GM21576 (cell line): ENCODE measurements around the gene MAT2B.
A peak's percentile ranks its signal among the peaks of the same experiment; 100 is the strongest.

Experiments
- ATAC-seq: cut with Tn5 transposase; IDR thresholded peaks from one replicate; pipeline ENCODE4 v1.9.1; 2021; ENCODE audit warnings: mild to moderate bottlenecking, moderate library complexity; ENCODE audit not compliant: unreplicated experiment

Gene MAT2B

DNA sequence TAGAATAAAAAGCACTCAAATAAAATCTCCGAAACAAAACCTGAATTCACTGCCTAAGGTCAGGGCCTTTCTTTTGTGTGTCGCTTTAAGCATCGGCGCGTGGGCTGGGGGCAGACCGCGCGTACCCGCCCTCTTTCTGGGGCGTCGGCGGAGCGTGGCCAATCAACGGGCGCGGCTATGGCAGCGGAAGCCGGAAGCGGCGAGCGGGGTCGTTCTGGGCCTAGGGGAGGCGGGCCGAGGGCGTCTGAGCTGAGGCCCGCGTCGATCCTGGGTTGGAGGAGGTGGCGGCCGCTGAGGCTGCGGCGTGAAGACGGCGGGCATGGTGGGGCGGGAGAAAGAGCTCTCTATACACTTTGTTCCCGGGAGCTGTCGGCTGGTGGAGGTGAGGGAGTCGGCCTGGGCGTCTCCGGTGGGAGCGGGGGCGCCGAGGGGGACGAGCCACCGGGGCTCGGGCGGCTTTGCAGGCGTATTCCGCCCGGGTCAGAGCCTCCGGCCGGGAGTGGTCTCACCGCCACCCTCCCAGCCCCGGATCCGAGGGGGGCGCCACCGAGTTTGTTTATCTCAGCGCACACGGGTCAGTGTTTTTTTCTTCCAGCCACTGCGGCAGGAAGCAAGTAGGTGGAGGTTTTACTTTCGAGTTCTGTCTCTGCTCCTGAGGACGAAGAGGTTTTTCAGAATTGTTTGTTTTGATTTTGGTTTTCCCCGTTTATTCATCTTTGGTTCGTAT is at the start of gene MAT2B:
Gene MAT2B (plus strand): TSS at position 252 of the 727 bp plus-strand sequence. CDS start 68 bp downstream, at position 320.
- ATAC-seq, result peak; percentile 82

DNA sequence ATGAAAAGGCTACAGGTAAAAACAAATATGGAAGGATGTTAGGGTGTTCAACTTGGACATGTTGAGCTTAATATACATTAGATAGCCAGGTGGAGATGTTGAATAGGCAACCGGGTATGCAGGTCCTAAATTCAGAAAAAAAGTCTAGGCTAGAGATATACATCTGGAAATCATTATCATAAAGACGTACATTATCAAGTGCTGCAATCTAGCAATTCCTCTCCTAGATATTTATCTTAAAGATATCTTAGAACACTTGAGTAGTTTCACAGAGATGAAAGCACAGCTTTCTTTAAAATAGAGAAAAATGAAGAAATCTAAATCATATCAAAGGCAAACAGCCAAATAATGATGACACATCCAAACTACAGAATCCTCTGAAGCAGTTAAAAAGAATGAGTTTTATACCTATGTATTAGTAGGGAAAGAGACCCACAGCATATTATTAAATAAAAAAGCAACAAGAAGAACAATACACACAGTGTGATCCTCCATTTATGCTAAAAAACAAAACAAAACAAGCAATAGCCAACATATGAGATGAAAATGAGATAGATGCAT is 49.3 kb upstream of the MAT2B start:
- ATAC-seq, result no peak

DNA sequence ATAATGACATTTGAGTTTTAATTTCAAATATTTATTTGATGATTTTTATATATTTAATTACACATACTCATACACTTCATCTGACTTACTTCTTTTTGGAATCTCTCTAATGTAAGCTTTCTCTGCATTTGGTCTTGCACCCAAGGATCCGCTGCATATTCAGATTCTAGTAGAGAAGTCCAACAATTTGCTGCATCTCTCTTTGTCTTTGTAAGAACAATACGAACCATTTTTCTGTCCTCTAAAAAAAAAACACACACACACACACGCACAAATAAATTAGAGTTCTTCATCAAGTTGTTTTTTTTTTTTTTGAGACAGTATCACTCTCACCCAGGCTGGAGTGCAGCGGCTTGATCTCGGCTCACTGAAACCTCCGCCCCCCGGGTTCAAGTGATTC is 48.6 kb upstream of the MAT2B start:
- no peak for ATAC-seq

DNA sequence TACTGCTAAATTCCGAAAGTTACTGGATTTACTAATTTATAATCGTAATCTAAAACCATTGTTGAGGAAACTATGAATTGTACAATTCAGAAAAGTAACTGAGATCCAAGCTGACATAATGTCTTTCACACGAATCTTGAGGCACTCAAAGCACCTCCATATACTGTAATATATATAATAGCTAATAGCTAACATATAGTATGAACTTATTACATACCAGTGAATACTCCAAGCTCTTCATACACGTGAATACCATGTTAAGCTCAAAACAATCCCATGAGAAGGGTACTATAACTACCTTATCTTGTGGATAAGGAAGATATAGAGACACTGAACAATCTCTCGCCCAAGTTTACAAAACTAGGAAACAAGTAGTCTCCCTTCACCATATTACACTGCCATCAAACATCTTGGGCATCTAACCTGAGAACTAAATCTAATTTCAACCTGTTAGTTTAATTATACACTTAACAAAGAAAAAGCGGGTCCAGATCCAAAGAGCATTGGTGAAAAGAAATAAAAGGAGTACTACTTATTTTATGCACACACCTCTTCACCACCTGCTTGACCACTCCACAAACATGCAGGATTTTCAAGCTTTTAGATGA is 46.5 kb upstream of the MAT2B start:
- ATAC-seq, result no peak

DNA sequence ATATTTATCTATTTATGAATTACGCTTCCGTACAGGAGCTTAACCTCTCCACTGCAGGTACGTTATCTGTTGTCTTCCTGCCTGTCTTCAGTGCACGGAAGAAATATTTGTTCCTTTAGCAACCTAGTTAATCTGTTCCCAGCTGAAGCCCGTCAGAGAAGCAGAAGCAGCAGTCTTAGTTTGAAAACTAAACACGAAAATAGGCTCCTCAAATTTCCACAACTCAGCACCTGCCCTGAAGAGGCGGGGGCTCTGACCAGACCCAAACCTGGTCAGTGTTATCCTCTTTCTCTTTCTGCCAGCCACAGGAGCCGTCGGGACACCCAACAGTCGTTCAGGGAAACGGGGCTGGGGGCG is 46.0 kb upstream of the MAT2B start:
- peak; percentile 6 for ATAC-seq

DNA sequence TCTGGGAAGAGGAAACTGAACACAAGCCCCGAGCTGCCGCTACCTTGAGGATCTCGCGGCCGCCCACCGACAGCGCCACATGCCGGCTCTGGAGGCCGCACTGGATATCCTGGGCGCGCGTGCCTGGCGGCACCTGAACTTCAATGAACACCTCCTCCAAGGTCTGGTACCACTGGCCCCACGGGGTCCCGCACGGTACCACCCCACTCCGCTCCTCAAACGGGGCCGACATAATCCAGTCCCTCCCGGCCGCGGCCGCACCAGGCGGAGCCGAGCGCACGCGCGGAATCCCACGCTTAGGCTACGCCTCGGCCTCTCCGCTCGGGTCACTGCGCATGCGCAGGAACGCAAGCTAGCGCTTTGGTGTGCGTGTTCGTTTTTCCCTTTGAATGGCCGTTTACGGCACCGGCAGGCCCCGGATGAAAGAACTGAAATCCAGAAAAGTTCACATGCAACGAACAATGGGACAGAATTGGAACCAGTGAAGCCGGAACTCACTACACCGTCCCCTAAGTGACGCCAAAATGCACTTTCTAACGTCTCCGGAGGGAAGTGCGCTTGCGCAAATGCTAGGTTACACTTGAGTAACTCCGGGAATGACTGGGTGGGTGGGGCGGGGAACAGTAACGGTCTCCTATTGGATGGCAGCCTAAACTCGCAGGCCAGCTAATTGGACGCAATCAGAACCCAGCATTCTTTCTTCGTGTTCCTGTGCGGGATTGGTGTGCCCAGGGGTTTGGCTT is 45.4 kb upstream of the MAT2B start, which contains the start of gene NUDCD2:
Gene NUDCD2 (minus strand): TSS at position 284 of the 743 bp plus-strand sequence. CDS start 52 bp downstream, at position 232.
- peak; percentile 82 for ATAC-seq

DNA sequence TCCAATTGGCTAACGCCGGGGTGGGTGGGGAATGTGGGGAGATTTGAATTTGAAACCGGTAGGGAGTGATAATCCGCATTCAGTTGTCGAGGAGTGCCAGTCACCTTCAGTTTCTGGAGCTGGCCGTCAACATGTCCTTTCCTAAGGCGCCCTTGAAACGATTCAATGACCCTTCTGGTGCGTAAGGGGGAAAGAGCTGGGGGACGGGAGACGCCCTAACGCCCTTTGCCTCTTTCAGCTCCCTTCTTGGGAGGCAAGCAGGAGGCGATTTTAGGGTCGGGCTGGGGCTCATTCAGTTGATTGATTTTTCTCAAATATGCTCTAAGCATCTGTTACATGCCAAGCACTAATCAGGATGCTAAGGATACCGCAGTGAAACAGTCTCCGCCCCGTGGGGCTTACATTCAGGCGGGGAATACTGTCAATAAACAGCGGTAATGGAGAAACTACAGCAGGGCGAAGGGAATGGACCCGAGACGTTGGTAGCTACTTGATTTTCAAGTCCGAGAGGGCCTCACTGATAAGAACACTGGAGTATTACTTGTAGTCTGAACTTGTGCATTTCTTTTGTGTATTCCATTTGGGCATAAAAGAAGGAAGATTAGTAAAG is 44.8 kb upstream of the MAT2B start, which contains the start of gene HMMR:
Gene HMMR (plus strand): TSS at position 71 of the 610 bp plus-strand sequence. CDS start 61 bp downstream, at position 132.
- ATAC-seq, result no peak

DNA sequence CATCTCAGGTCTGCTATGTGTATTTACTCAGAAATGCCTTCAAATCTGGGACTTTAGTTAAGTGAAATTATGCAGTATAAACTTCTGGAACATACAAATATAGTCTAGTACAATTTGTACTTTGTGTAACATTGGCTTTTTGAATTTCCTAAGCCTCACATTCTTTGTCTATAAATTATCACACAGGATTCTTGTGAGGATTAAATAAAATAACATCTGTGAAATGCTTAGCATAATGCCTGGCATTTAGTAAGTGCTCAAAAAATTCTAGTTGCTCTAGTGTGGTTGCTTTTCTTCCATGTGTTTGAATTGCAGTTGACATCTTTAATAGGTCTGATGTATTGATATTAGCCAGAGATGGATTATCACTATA is 42.4 kb upstream of the MAT2B start:
- no peak for ATAC-seq

DNA sequence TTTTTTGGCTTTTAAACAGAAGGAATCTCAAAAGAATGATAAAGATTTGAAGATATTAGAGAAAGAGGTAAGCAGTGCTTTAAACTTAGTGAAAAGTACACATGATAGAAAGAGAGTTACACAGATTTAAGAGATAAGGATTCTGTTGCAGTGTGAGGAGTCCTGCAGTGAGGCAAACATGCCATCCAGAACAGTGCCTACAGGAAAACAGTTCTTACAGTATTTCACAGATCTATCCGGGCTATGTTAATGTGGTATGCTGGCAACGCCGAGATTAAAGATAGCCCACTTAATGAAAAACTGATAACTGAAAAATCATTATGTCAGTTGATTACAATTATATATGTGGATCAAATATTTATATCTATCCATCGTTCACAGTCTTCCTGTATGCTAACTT is 37.7 kb upstream of the MAT2B start:
- no peak for ATAC-seq

DNA sequence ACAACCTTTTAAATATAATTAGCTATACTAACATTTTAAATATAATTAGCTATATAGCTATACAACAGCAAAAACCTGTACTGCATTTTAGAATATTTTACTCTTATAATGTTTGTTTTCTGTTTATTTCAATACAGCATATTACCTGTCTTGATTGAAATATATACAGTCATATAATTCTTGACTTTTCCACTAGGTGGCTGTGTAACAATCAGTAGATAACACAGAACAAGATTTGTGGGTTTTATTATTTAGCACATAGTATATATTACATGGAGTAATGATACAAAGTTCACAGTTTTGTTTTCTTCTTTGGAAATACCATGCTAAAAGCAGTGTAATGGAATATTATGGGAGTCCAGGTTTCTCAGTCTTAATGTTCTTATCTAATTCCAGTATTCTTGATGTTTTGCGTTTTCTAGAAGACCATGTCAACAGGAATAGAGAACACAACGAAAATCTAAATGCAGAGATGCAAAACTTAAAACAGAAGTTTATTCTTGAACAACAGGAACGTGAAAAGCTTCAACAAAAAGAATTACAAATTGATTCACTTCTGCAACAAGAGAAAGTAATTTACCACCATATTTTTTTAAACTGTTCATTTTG is 31.7 kb upstream of the MAT2B start:
- ATAC-seq, result peak; percentile 92

DNA sequence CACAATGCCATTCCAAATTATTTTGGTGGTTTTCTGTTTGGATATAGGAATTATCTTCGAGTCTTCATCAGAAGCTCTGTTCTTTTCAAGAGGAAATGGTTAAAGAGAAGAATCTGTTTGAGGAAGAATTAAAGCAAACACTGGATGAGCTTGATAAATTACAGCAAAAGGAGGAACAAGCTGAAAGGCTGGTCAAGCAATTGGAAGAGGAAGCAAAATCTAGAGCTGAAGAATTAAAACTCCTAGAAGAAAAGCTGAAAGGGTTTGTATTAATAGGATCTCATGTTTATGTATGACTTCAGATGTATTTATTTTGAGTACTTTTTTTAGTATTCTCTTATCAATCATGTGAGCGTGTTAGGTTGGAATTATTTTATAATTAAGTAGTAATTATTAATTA is 30.0 kb upstream of the MAT2B start:
- no peak for ATAC-seq

DNA sequence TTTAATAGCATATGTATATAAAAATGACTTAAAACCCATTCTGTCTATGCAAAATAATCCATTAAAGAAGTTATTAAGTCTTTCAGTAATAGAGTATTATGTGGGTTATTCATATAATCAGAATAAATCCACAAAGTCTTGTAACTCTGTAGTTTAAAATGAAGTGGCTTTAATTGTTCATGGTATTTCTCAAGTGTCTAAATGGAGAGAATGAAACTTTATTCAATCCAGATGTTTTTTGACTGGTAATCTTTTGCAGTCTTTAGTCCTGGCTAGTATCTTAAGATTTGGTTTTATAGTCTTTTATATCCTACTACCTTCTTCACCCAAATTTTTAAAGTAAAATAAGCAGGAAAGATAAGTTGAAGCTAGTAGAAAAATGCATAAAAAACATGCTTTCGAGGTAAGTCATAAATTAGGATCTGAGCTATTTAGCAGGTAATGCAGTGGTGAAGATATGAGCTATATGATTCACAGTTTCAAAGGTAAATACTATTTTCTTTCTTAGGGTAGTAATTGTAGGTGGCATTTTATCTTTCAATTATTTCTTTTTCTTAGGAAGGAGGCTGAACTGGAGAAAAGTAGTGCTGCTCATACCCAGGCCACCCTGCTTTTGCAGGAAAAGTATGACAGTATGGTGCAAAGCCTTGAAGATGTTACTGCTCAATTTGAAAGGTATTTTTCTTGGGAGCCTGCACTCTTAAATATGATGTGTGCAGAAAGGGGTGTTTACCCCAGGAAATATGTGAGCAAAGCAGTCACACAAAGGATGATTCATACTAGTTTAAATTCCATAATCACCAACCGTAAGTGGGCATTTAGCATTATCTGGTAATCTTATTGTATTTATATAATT is 27.1 kb upstream of the MAT2B start:
- no peak for ATAC-seq

DNA sequence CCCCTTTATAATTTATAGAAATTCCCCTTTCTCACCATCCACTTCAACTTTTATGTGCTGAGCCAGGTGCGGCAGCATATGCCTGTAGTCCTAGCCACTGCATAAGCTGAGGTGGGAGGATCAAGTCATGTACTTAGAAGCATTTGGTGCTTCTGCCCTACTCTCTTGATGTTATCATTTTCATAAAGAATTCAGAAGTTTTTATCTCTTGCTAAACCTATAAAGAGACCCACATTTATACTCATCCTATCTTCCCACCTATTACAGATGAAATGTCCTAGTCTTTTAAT is 26.5 kb upstream of the MAT2B start:
- ATAC-seq, result no peak

DNA sequence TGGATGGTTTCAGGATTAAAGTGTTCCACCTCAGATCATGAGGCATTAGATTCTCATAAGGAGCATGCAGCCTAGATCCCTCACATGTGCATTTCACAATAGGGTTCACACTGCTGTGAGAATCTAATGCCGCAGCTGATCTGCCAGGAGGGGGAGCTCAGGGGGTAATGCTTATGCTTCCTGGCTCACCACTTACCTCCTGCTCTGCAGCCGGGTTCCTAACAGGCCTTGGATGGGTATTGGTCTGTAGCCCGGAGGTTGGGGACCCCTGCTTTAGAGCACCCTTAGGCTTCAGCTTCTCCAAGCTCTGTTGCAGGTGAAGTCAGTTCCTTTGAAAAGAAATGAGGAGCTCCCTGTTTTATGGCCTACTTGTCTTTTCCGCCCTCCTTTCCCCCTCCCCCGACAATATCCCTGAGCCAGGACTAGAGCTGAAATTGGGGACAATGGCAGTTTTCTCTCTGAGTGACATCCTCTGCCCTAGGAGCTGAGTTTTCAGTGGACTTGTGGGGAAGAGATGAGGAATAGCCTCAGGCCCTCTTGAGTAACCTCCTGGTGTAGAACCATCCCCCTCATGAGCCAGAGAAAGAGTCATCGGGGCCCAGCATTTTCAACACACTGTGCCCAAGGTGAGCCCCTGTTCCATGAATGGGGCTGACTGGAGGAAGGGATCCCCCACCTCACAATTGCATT is 16.2 kb upstream of the MAT2B start:
- no peak for ATAC-seq

DNA sequence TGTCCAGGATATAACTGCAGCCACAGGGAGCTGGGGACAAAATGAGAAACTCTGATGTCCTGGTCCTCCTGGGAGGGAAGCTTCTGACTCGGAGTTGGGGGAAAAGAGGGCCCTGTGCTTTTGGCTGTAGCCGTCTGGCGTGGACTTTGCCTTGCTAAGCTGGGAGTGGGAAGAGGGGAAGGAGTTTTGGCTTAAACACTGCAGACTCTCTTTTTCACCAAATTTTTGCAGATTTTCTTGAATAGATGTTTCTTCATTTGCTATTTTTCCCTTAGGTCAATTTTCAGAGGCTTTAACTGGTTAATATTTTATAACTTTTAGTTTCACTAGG is 15.7 kb upstream of the MAT2B start:
- ATAC-seq, result no peak

DNA sequence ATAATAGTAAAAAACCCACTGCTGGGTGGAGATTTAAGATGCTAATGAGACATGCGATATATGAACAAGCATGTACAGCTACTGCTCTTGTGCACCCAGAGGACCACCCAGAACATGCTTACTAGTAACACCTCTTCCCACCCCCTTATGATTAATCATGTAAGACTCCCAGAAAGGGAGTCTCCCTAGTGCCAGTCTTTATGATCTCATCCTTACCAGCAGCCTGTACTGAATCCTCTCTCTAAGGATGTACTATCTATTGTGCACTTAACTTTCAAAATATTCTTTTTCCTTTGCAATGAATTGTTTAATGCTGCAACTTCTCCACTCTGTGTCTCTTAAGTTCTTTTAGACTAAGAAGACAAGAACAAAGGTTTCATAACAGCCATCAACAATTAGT is 9.1 kb upstream of the MAT2B start:
- ATAC-seq, result no peak

DNA sequence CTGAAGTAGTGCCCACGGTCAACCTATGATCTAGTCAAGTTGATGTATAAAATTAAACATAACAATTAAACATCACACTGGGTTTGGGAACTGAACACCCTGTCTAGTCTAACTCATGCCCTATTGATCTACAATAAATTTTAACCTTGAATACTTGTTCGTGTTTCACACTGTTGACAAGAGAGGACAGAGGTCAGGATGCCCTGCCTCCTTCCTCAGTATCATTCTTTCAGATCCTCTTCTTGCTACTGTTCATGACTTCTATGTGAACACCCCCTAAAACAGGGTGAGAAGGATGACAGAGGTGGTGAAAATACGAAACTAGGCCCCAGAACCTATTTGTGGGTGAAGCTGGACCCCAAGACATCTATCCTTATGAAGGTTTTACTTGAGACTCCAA is 8.1 kb upstream of the MAT2B start:
- peak; percentile 62 for ATAC-seq

DNA sequence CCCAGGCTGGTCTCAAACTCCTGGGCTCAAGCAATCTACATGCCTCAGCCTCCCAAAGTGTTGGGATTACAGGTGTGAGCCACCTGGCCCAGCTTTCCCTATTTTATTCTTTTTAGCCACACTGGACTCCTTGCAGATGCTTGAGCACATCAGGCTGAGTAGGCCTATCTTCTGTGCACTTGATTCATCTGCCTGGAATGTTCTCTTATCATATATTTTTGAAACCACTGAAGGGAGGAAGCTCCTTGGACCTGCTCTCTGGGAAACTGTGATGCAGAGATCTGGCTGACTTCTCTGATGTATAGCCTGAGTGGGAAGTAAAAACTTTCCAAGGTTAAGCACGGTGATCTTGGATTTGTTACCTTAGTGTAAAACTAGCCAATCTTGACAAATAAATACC is 6.5 kb upstream of the MAT2B start:
- ATAC-seq, result no peak

DNA sequence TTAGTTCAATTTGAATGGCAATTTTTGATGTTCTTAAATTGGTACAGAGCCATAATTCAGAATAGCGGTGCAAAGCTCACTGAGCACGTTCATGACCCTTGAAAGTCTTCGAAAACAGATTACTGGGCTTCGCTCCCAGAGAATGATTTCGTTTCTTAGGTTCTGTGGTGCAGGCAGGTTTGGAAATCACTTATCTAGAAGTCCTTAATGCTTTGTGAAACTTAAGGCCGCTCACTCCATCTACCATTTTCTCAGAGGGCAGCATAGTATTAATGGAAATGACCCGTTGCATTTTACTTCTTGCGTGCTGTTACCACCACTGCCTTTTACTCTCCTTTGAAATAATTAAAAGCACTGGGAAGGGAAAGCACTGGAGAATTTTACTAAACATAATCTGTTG is 2.9 kb upstream of the MAT2B start:
- ATAC-seq, result no peak
